C4-2B (cell line): ENCODE results near the gene RUFY2.

ENCODE experiments used
- CTCF ChIP-seq: fragments of 450-650 bp; conservative IDR thresholded peaks from 2 replicates; pipeline ENCODE4 v1.5.1; 2017; ENCODE audit warnings: mild to moderate bottlenecking
- ZFX ChIP-seq: fragments of 450-650 bp; IDR thresholded peaks from 2 replicates; pipeline ENCODE4 v1.6.1; 2017

GRCh38 chr10:68318331-68319059 lies 88.6 kb downstream of the RUFY2 start:
- no peak for TF ChIP-seq ZFX
- TF ChIP-seq CTCF: no peak
